ENCODE results near the gene ATP13A3. TPM values are rescaled to one million over a fixed set of nuclear protein-coding genes. Genes with fewer than 3 reads are reported as not detected.

The ATP13A3 gene
- total RNA-seq, 3 donors from 2014 or later, result 186 to 209 (median 188) TPM

DNA sequence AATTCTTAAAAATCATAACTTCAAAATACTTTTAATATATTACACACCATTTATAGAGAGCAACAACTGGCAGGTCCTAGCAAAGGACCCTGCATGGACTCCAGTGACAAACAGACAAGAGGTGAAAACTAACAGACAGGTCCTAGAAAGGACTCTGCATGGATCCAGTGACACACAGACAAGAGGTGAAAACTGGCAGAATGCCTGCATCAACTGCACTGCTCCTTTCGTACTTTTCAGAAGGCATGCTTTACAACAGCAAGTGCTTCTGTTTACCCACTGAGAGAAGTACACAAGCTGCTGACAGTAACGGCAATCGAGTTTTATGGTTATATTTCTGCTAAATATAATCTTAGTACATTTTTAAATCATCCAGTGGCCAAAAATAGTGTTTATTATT lies 63.5 kb downstream of the ATP13A3 start:
- H3K4me1 Mint-ChIP-seq (ENCODE audit: low read depth), result no peaks in the 10 kb centered on the region
- ATAC-seq (no peak), DNase-seq (no peak)
- no peak overlapping the region for H3K4me3 Mint-ChIP-seq
- no peaks in the 10 kb centered on the region for H3K9me3 Mint-ChIP-seq
- peaks cover 33% of the 10 kb centered on the region for H3K36me3 Mint-ChIP-seq (ENCODE audit: insufficient read depth)
- H3K27me3 Mint-ChIP-seq (ENCODE audit: low read depth), result no peaks in the 10 kb centered on the region

GRCh38 chr3:194422188-194422587 lies 64.6 kb downstream of the ATP13A3 start:
- Mint-ChIP-seq H3K36me3 (ENCODE audit: insufficient read depth) (peaks cover 32% of the 10 kb centered on the region), H3K4me1 (ENCODE audit: low read depth) (no peaks in the 10 kb centered on the region), H3K4me3 (no peak overlapping the region), H3K27me3 (ENCODE audit: low read depth) (no peaks in the 10 kb centered on the region), H3K9me3 (no peaks in the 10 kb centered on the region)
- DNase-seq, result no peak
- ATAC-seq, result no peak

- no peaks in the 10 kb centered on the region for H3K27me3 Mint-ChIP-seq (ENCODE audit: low read depth)
- no peak overlapping the region for H3K4me3 Mint-ChIP-seq
- no peaks in the 10 kb centered on the region for H3K4me1 Mint-ChIP-seq (ENCODE audit: low read depth)
- peaks cover 31% of the 10 kb centered on the region for H3K36me3 Mint-ChIP-seq (ENCODE audit: insufficient read depth)
- no peak for ATAC-seq
- no peaks in the 10 kb centered on the region for H3K9me3 Mint-ChIP-seq
- DNase-seq, result no peak
Observed at GRCh38 chr3:194418671-194419070, 68.1 kb downstream of the ATP13A3 start.

DNA sequence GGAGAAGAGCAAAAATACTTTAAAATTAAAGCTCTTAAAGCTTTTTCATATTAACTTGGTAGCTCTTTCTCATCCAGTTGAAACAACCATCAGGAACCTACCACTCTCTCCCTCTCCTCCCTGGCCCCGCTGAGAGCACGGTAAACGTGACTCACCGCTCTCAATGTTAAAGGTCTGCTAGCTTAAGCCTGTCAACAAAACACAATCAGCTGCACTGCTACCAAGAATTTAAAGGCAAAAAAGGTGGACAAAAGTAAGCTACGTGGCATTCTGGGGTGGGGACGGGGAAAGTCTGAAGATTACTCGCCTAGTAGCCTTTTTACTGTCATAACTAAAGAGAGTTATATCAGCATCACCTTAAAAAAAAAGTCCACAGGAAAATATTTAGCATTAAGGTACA lies 79.4 kb downstream of the ATP13A3 start:
- H3K9me3 Mint-ChIP-seq, result no peaks in the 10 kb centered on the region
- no peak overlapping the region for H3K4me3 Mint-ChIP-seq
- H3K4me1 Mint-ChIP-seq (ENCODE audit: low read depth), result peaks cover 3% of the 10 kb centered on the region
- DNase-seq, result no peak
- ATAC-seq, result no peak
- H3K36me3 Mint-ChIP-seq (ENCODE audit: insufficient read depth), result peaks cover 17% of the 10 kb centered on the region
- H3K27me3 Mint-ChIP-seq (ENCODE audit: low read depth), result no peaks in the 10 kb centered on the region

- DNase-seq, result no peak
- peaks cover 2% of the 10 kb centered on the region for H3K4me1 Mint-ChIP-seq (ENCODE audit: low read depth)
- H3K36me3 Mint-ChIP-seq (ENCODE audit: insufficient read depth), result peaks cover 11% of the 10 kb centered on the region
- no peak overlapping the region for H3K4me3 Mint-ChIP-seq
- H3K9me3 Mint-ChIP-seq, result no peaks in the 10 kb centered on the region
- H3K27me3 Mint-ChIP-seq (ENCODE audit: low read depth), result no peaks in the 10 kb centered on the region
- ATAC-seq, result no peak
Observed at GRCh38 chr3:194405766-194406165, 81.0 kb downstream of the ATP13A3 start.

DNA sequence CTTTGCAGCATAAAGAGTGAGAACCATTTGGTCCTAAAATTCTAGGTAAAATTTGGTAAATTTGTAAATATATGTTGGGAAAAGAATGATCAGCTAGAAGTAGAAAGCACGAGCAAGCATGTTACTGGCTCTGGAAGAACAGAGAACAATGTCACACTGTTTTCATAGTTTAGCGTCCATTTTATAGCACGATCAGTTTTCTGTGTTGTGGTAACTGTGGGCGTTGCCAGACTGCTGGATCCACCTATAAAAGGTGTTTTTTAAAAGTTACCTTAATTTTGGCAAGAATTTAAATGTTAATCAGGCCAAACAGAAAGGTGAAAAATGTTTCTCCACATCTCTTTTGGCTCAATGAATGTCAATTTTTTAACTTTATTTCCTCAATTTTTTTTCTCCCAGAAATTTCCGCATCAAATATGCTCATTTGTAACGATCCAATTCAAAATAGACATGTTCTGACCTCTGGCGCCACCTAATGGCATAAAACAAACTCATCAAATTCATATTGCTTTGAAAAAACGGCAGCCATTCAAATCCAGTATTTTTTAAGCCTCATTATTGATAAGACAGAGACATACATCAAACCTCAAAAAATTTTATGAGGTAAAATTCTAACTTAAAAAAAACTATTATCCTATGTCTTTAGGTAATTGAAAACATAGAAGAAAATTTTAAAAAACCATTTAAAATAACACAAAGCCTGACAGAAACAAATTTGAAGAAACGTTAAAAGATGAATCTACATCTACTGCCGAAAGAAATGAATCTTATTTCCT lies 82.2 kb downstream of the ATP13A3 start:
- Mint-ChIP-seq H3K4me3 (no peak overlapping the region), H3K36me3 (ENCODE audit: insufficient read depth) (peaks cover 8% of the 10 kb centered on the region), H3K27me3 (ENCODE audit: low read depth) (peaks cover 2% of the 10 kb centered on the region), H3K4me1 (ENCODE audit: low read depth) (peaks cover 4% of the 10 kb centered on the region), H3K9me3 (no peaks in the 10 kb centered on the region)
- ATAC-seq (peak in 1 of 2 donors; percentile 28), DNase-seq (peak; percentile 20)

DNA sequence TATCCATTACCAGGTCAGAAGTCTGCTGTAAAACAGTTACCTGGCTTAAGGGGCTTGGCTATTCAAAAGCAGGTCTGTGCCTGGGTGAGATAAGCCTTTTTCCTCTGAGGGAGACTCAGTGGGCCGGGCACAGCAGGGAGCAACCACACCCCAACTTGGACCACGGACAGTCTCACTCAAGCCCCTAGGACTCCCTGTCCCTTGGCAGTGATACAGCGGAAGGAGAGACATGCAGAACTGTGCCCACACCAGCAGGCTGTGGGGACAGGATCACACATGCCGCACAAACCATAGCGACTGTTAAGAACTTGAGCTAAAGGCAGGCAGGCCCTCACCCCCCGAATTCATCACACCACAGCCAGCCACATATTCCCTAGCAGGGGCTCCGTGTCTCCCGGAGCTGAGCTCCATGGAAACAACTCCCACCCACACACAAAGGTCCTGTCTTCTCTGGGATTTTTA lies 84.9 kb downstream of the ATP13A3 start:
- peaks cover 7% of the 10 kb centered on the region for H3K36me3 Mint-ChIP-seq (ENCODE audit: insufficient read depth)
- H3K4me3 Mint-ChIP-seq, result no peak overlapping the region
- H3K4me1 Mint-ChIP-seq (ENCODE audit: low read depth), result peaks cover 29% of the 10 kb centered on the region
- no peak for DNase-seq
- H3K9me3 Mint-ChIP-seq, result no peaks in the 10 kb centered on the region
- no peak for ATAC-seq
- peaks cover 8% of the 10 kb centered on the region for H3K27me3 Mint-ChIP-seq (ENCODE audit: low read depth)

- no peak for DNase-seq
- H3K4me3 Mint-ChIP-seq, result no peak overlapping the region
Observed at GRCh38 chr3:194401346-194401745, 85.5 kb downstream of the ATP13A3 start.

GRCh38 chr3:194399874-194400411 lies 86.9 kb downstream of the ATP13A3 start:
- Mint-ChIP-seq H3K4me1 (ENCODE audit: low read depth) (peaks cover 45% of the 10 kb centered on the region), H3K36me3 (ENCODE audit: insufficient read depth) (peaks cover 6% of the 10 kb centered on the region), H3K27me3 (ENCODE audit: low read depth) (peaks cover 16% of the 10 kb centered on the region), H3K4me3 (no peak overlapping the region), H3K9me3 (no peaks in the 10 kb centered on the region)
- ATAC-seq, result no peak
- DNase-seq, result no peak

More at GRCh38 chr3:194401346-194401745, 85.5 kb downstream of the ATP13A3 start:
- Mint-ChIP-seq H3K9me3 (no peaks in the 10 kb centered on the region), H3K36me3 (ENCODE audit: insufficient read depth) (peaks cover 7% of the 10 kb centered on the region), H3K4me1 (ENCODE audit: low read depth) (peaks cover 31% of the 10 kb centered on the region), H3K27me3 (ENCODE audit: low read depth) (peaks cover 8% of the 10 kb centered on the region)
- ATAC-seq, result no peak

DNA sequence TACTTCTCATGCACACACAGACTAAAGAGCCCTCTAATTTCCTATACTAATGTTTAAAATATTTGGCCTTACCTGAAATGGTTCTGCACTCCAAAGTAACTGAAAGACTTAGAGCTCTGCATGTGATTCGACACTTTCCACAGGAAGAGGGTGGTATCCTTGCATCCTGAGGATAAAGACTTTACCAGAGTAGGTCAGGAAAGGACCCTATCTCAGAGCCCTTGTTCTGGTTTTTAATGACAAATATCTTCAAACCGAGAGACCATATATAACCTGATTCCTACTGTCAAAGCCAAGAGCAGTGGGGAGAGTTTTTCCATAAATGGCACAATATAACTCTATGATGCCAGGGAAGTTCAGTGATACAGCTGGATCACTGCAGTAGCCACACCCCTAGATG lies 87.6 kb downstream of the ATP13A3 start, which contains the start of gene GP5:
Gene GP5 (minus strand): TSS at position 101 of the 400 bp plus-strand sequence. CDS start 984 bp downstream, outside the sequence.
- Mint-ChIP-seq H3K27me3 (ENCODE audit: low read depth) (peaks cover 16% of the 10 kb centered on the region), H3K4me1 (ENCODE audit: low read depth) (peaks cover 47% of the 10 kb centered on the region), H3K36me3 (ENCODE audit: insufficient read depth) (peaks cover 3% of the 10 kb centered on the region), H3K4me3 (peak within 1 kb of the TSS; percentile 78), H3K9me3 (no peaks in the 10 kb centered on the region)
- DNase-seq (no peak), ATAC-seq (no peak)

DNA sequence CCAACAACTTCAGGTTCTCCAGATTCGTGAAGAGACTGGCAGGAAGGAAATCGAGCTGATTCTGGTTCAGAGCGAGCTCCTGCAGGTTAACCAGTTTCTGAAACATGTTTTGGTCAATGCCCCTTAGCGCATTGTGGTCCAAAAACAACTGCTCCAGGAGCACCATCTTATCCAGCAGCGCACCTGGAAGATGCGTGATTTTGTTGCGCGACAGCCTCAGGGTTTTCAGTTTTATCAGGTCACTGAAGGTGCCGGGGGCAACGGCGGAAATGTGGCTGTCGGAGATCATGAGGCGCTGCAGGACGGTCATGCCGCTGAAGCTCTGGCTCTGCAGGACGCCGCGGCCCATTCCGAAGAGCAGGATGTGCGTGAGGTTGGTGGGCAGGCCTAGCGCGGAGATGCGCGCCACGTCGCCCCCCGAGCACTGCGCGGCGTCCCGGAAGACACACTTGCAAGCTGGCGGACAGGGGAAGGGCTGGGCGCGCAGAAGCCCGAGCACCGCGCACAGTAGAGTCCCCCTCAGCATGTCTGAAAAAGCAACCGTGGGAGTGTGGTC lies 89.0 kb downstream of the ATP13A3 start:
- Mint-ChIP-seq H3K4me3 (peak overlapping the region; percentile 78), H3K36me3 (ENCODE audit: insufficient read depth) (peaks cover under 1% of the 10 kb centered on the region), H3K9me3 (no peaks in the 10 kb centered on the region), H3K27me3 (ENCODE audit: low read depth) (peaks cover 16% of the 10 kb centered on the region), H3K4me1 (ENCODE audit: low read depth) (peaks cover 47% of the 10 kb centered on the region)
- DNase-seq (no peak), ATAC-seq (peak; percentile 51)

DNA sequence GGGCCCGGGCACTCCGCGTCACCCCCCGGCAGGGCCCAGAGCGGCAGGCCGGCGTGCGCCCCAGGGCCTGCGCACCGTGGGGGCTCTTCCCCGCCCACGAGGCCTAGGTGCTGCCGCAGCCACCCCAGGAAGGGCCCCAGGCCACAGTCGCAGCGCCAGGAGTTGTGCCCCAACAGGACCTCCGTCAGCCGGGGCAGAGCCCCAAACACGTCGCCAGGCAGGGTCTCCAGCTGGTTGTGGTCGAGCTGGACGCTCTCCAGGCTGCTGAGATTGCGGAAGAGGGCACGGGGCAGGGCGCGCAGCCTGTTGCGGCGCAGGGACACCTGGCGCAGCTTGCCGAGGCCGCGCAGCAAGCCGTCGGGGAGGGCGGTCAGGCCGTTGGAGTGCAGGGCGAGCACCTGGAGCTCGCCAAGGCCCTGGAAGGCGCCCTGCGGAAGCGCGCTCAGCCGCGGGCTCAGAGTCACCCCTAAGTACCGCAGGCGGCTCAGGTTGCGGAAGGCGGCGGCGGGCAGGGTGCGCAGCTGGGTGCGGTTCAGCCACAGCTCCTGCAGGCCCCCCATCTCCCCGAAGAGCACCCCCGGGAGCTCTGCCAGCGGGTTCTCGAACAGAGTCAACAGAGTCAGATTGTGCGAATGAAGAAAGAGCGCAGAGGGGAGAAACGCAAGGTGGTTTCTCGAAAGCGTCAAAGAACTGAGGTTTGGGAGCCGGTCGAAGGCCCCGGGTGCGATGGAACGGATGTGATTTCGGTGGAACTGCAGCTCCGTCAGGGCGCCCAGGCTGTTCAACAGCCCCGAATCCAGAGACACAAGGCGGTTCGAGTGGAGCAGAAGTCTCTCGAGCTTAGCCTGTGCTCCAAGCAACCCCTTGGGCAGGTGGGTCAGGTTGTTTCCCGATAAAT lies 89.7 kb downstream of the ATP13A3 start:
- no peaks in the 10 kb centered on the region for H3K9me3 Mint-ChIP-seq
- peak; percentile 47 for ATAC-seq
- H3K27me3 Mint-ChIP-seq (ENCODE audit: low read depth), result peaks cover 16% of the 10 kb centered on the region
- DNase-seq, result peak; percentile 20
- H3K4me3 Mint-ChIP-seq, result peak overlapping the region; percentile 78
- no peaks in the 10 kb centered on the region for H3K36me3 Mint-ChIP-seq (ENCODE audit: insufficient read depth)
- H3K4me1 Mint-ChIP-seq (ENCODE audit: low read depth), result peaks cover 47% of the 10 kb centered on the region

- no peak for DNase-seq
- Mint-ChIP-seq H3K36me3 (ENCODE audit: insufficient read depth) (no peaks in the 10 kb centered on the region), H3K4me1 (ENCODE audit: low read depth) (peaks cover 47% of the 10 kb centered on the region), H3K27me3 (ENCODE audit: low read depth) (peaks cover 16% of the 10 kb centered on the region), H3K9me3 (no peaks in the 10 kb centered on the region), H3K4me3 (peak overlapping the region; percentile 63)
- no peak for ATAC-seq
Observed at GRCh38 chr3:194396539-194396858, 90.3 kb downstream of the ATP13A3 start.
